Measurements from ENCODE around the gene CCL4.

The CCL4 gene

GRCh38 chr17:36148559-36149295, 45.1 kb downstream of the CCL4 start:
- DNase-seq, result no peak

GRCh38 chr17:36149296-36149820, 45.7 kb downstream of the CCL4 start:
- DNase-seq, result no peak

- DNase-seq, result no peak
These were observed 48.4 kb downstream of the CCL4 start for GRCh38 chr17:36151891-36152638.

- DNase-seq, result no peak
These were observed 49.1 kb downstream of the CCL4 start for GRCh38 chr17:36152639-36153120.

GRCh38 chr17:36153895-36154610, 50.4 kb downstream of the CCL4 start:
- no peak for DNase-seq

All from GF-D8 (cell line).